Measurements from ENCODE around the gene PSD.

DNA sequence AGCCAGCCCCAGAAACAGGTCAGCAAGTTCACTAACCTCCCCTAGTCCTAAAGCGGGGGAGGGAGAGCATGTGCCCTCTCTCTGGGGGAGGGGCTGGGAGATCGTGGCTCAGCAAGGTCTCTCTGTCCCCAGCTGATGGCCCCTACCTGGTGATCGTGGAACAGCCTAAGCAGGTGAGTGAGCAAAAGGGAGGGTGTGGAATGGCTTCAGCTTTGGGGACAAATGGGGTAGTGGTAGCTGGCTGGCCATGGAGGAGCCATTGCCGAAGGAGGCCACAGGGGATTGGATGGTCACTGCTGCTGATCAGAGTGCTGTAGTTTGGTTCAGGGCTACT lies 22.3 kb downstream of the PSD start:
- TF ChIP-seq, protein P1, sequence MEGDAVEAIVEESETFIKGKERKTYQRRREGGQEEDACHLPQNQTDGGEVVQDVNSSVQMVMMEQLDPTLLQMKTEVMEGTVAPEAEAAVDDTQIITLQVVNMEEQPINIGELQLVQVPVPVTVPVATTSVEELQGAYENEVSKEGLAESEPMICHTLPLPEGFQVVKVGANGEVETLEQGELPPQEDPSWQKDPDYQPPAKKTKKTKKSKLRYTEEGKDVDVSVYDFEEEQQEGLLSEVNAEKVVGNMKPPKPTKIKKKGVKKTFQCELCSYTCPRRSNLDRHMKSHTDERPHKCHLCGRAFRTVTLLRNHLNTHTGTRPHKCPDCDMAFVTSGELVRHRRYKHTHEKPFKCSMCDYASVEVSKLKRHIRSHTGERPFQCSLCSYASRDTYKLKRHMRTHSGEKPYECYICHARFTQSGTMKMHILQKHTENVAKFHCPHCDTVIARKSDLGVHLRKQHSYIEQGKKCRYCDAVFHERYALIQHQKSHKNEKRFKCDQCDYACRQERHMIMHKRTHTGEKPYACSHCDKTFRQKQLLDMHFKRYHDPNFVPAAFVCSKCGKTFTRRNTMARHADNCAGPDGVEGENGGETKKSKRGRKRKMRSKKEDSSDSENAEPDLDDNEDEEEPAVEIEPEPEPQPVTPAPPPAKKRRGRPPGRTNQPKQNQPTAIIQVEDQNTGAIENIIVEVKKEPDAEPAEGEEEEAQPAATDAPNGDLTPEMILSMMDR (conservative IDR thresholded peaks at IDR 0.05), result no peak
- TF ChIP-seq EZH2 (IDR thresholded peaks at IDR 0.05; ENCODE audit: low read depth), result no peak

Measured in PC-9 (cell line).